Neural progenitor cell (in vitro differentiated cells): ENCODE measurements around the gene NUP58.

Experiments
- EZH2 ChIP-seq: fragments of 200-600 bp; sonication (generic); IDR thresholded peaks from 2 replicates; pipeline ENCODE4 v1.6.1; 2017; ENCODE audit warnings: antibody characterized with exemption, mild to moderate bottlenecking, moderate library complexity
- EZH2phosphoT487 ChIP-seq: fragments of 200-600 bp; sonication (generic); IDR thresholded peaks from 2 replicates; pipeline ENCODE4 v1.6.1; 2017; ENCODE audit warnings: antibody characterized with exemption
- TF ChIP-seq, protein P1 (sequence below): fragments of 200-600 bp; sonication (generic); IDR thresholded peaks from 2 replicates; pipeline ENCODE4 v1.5.1; 2017; ENCODE audit warnings: antibody characterized with exemption, mild to moderate bottlenecking

DNA sequence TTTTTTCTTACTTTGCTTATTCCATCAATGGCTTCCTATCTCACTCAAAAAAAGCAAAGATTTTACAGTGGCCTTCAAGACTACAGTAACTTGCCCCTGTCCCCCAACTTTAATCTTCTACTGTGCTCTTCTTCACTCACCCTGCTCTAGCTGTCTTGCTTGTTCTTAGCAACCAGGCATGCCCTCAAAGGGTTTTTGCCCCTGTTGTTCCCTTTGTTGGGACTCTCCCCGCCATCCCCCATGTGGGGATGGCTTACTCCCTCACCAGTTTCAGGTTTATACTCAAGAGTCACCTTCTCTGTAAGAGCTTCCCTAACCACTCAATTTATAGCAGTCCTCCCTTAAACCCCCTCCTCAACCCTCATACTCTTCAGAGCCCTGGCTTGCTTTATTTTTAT is 19.5 kb upstream of the NUP58 start:
- TF ChIP-seq EZH2phosphoT487: no peak
- TF ChIP-seq, protein P1, sequence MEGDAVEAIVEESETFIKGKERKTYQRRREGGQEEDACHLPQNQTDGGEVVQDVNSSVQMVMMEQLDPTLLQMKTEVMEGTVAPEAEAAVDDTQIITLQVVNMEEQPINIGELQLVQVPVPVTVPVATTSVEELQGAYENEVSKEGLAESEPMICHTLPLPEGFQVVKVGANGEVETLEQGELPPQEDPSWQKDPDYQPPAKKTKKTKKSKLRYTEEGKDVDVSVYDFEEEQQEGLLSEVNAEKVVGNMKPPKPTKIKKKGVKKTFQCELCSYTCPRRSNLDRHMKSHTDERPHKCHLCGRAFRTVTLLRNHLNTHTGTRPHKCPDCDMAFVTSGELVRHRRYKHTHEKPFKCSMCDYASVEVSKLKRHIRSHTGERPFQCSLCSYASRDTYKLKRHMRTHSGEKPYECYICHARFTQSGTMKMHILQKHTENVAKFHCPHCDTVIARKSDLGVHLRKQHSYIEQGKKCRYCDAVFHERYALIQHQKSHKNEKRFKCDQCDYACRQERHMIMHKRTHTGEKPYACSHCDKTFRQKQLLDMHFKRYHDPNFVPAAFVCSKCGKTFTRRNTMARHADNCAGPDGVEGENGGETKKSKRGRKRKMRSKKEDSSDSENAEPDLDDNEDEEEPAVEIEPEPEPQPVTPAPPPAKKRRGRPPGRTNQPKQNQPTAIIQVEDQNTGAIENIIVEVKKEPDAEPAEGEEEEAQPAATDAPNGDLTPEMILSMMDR: no peak
- no peak for TF ChIP-seq EZH2
